DMS53 treated with DMSO at 0.1 percent for 48 hours (cell line): ENCODE results near the gene NUDCD3.

Source experiments
- DNase-seq: peaks from one replicate; lab custom pipeline; 2025; ENCODE audit not compliant: unreplicated experiment; lab: John Stamatoyannopoulos, UW

Gene NUDCD3

GRCh38 chr7:44385434-44386138 lies 104.9 kb downstream of the NUDCD3 start:
- DNase-seq = no peak

GRCh38 chr7:44384586-44385433 lies 105.6 kb downstream of the NUDCD3 start:
- DNase-seq = no peak

- no peak for DNase-seq
Observed at GRCh38 chr7:44383566-44383965, 106.9 kb downstream of the NUDCD3 start.

- DNase-seq = no peak
Observed at GRCh38 chr7:44382459-44383265, 107.8 kb downstream of the NUDCD3 start.

GRCh38 chr7:44381494-44382220 lies 108.8 kb downstream of the NUDCD3 start:
- no peak for DNase-seq

GRCh38 chr7:44380831-44381493 lies 109.5 kb downstream of the NUDCD3 start:
- DNase-seq = no peak

- no peak for DNase-seq
Observed at GRCh38 chr7:44380189-44380830, 110.1 kb downstream of the NUDCD3 start.

GRCh38 chr7:44379366-44380188 lies 110.9 kb downstream of the NUDCD3 start:
- DNase-seq = no peak

- no peak for DNase-seq
Observed at GRCh38 chr7:44378744-44379143, 111.7 kb downstream of the NUDCD3 start.

GRCh38 chr7:44377681-44378421 lies 112.6 kb downstream of the NUDCD3 start:
- no peak for DNase-seq

- no peak for DNase-seq
Observed at GRCh38 chr7:44377134-44377463, 113.4 kb downstream of the NUDCD3 start.

- no peak for DNase-seq
Observed at GRCh38 chr7:44376429-44377133, 113.9 kb downstream of the NUDCD3 start.

- DNase-seq = no peak
Observed at GRCh38 chr7:44375926-44376342, 114.5 kb downstream of the NUDCD3 start.

- DNase-seq = no peak
Observed at GRCh38 chr7:44375236-44375699, 115.2 kb downstream of the NUDCD3 start.

- no peak for DNase-seq
Observed at GRCh38 chr7:44374007-44374763, 116.3 kb downstream of the NUDCD3 start.

GRCh38 chr7:44373418-44373740 lies 117.1 kb downstream of the NUDCD3 start:
- DNase-seq = no peak
